Karpas-422 (cell line): ENCODE results near the gene CD180. TPM values are rescaled to one million over a fixed set of nuclear protein-coding genes. Genes with fewer than 3 reads are reported as not detected.
"Not testable (repeated sequence)": the region's sequence is repeated elsewhere in the genome, so short reads cannot be mapped to it uniquely, and the experiment has no call there.

Experiments used
- DNase-seq: peaks from one replicate; pipeline ENCODE4 v3.0.0-alpha.2; 2015
- H2AFZ ChIP-seq: fragments of 200-600 bp; sonication (generic); 2 replicates; pipeline ENCODE4 v1.6.1; 2014; ENCODE audit warnings: antibody characterized with exemption, low read length, mixed read lengths
- H3K27ac ChIP-seq: fragments of 200-600 bp; sonication (generic); 2 replicates; pipeline ENCODE4 v1.5.1; 2014; ENCODE audit warnings: mild to moderate bottlenecking, low read length, moderate library complexity
- H3K27me3 ChIP-seq: fragments of 200-600 bp; sonication (generic); 2 replicates; pipeline ENCODE4 v1.6.1; 2014; ENCODE audit warnings: low read length, mixed read lengths
- H3K36me3 ChIP-seq: fragments of 200-600 bp; sonication (generic); 2 replicates; pipeline ENCODE4 v1.6.1; 2014; ENCODE audit warnings: low read length, mixed read lengths; ENCODE audit not compliant: insufficient read depth
- H3K4me1 ChIP-seq: fragments of 200-600 bp; sonication (generic); 2 replicates; pipeline ENCODE4 v1.6.1; 2014; ENCODE audit warnings: mild to moderate bottlenecking, low read length, mixed read lengths
- H3K4me2 ChIP-seq: fragments of 200-600 bp; sonication (generic); 2 replicates; pipeline ENCODE4 v1.6.1; 2014; ENCODE audit warnings: low read length, low read depth, mild to moderate bottlenecking; ENCODE audit not compliant: poor library complexity, severe bottlenecking
- H3K4me3 ChIP-seq: fragments of 200-600 bp; sonication (generic); 2 replicates; pipeline ENCODE4 v1.5.1; 2014; ENCODE audit warnings: mild to moderate bottlenecking, antibody characterized with exemption, low read length, mixed read lengths
- H3K79me2 ChIP-seq: fragments of 200-600 bp; sonication (generic); 2 replicates; pipeline ENCODE4 v1.6.1; 2014; ENCODE audit warnings: mild to moderate bottlenecking, low read length, mixed read lengths
- H3K9ac ChIP-seq: fragments of 200-600 bp; sonication (generic); 2 replicates; pipeline ENCODE4 v1.6.0; 2014; ENCODE audit warnings: low read length
- H3K9me2 ChIP-seq: fragments of 200-600 bp; sonication (generic), shearing (Covaris generic); replicated peaks from 2 replicates; pipeline ENCODE4 v1.6.0; 2014; ENCODE audit warnings: mild to moderate bottlenecking, low read length, moderate library complexity; ENCODE audit not compliant: insufficient read depth
- H3K9me3 ChIP-seq: fragments of 300-700, 200-600 bp; sonication (generic); 2 replicates; pipeline ENCODE4 v1.6.1; 2014; ENCODE audit warnings: low read length, mixed read lengths
- H4K20me1 ChIP-seq: fragments of 200-600 bp; sonication (generic); 2 replicates; pipeline ENCODE4 v1.6.1; 2014; ENCODE audit warnings: mild to moderate bottlenecking, antibody characterized with exemption, low read length, low read depth; ENCODE audit not compliant: insufficient read depth
- total RNA-seq: library from RNA; depleted of rRNA; stranded (reverse); fragments of >200 nt; shearing (Covaris generic); gene quantifications from 2 replicates; pipeline ENCODE4 v1.2.3, GENCODE V29; 2014; ENCODE audit warnings: low replicate concordance

CD180 gene
- total RNA-seq, 1 experiment from 2014 or later, result 90.7 TPM

- Histone ChIP-seq H2AFZ (no peak overlapping the region), H3K4me2 (no peak overlapping the region), H3K9me2 (no peaks in the 10 kb centered on the region), H3K4me3 (no peak overlapping the region), H3K27ac (no peak overlapping the region), H3K9me3 (no peaks in the 10 kb centered on the region; the same call in 1 of the 2 replicates), H3K9ac (no peak overlapping the region), H3K36me3 (peaks cover 74% of the 10 kb centered on the region), H3K27me3 (no peaks in the 10 kb centered on the region), H4K20me1 (no peaks in the 10 kb centered on the region), H3K79me2 (peaks cover 49% of the 10 kb centered on the region), H3K4me1 (peaks cover 29% of the 10 kb centered on the region)
- no peak for DNase-seq
These were observed 16.8 kb downstream of the CD180 start for GRCh38 chr5:67179697-67180361.

- Histone ChIP-seq H3K4me3 (no peak overlapping the region), H2AFZ (no peak overlapping the region), H3K36me3 (peaks cover 68% of the 10 kb centered on the region), H3K4me1 (peaks cover 27% of the 10 kb centered on the region), H3K4me2 (no peak overlapping the region), H3K9me2 (no peaks in the 10 kb centered on the region), H3K79me2 (peaks cover 42% of the 10 kb centered on the region), H3K9ac (no peak overlapping the region), H3K27ac (no peak overlapping the region), H3K9me3 (no peaks in the 10 kb centered on the region; the same call in 1 of the 2 replicates), H4K20me1 (no peaks in the 10 kb centered on the region), H3K27me3 (no peaks in the 10 kb centered on the region)
- no peak for DNase-seq
These were observed 17.6 kb downstream of the CD180 start for GRCh38 chr5:67178966-67179365.

GRCh38 chr5:67178085-67178484, 18.5 kb downstream of the CD180 start:
- Histone ChIP-seq H3K4me3 (no peak overlapping the region), H3K27ac (no peak overlapping the region), H2AFZ (no peak overlapping the region), H3K4me1 (peaks cover 18% of the 10 kb centered on the region), H3K9me3 (no peaks in the 10 kb centered on the region; the same call in 1 of the 2 replicates), H3K9me2 (no peaks in the 10 kb centered on the region), H3K27me3 (no peaks in the 10 kb centered on the region), H4K20me1 (no peaks in the 10 kb centered on the region), H3K4me2 (no peak overlapping the region), H3K36me3 (peaks cover 59% of the 10 kb centered on the region), H3K9ac (no peak overlapping the region), H3K79me2 (peaks cover 33% of the 10 kb centered on the region)
- no peak for DNase-seq

GRCh38 chr5:67176936-67177335, 19.7 kb downstream of the CD180 start:
- H3K36me3 ChIP-seq, result peaks cover 47% of the 10 kb centered on the region
- peaks cover 6% of the 10 kb centered on the region for H3K4me1 ChIP-seq
- H3K27me3 ChIP-seq, result no peaks in the 10 kb centered on the region
- H3K4me2 ChIP-seq, result no peak overlapping the region
- no peaks in the 10 kb centered on the region for H4K20me1 ChIP-seq
- DNase-seq, result peak; percentile 58
- no peak overlapping the region for H3K4me3 ChIP-seq
- H3K9me2 ChIP-seq, result no peaks in the 10 kb centered on the region
- peaks cover 21% of the 10 kb centered on the region for H3K79me2 ChIP-seq
- no peak overlapping the region for H2AFZ ChIP-seq
- no peak overlapping the region for H3K9ac ChIP-seq
- H3K9me3 ChIP-seq, result no peaks in the 10 kb centered on the region; the same call in 1 of the 2 replicates
- peak overlapping the region; percentile 42 for H3K27ac ChIP-seq

GRCh38 chr5:67173959-67174358, 22.6 kb downstream of the CD180 start:
- H2AFZ ChIP-seq, result no peak overlapping the region
- no peak for DNase-seq
- H3K4me2 ChIP-seq, result no peak overlapping the region
- H3K9me3 ChIP-seq, result no peaks in the 10 kb centered on the region; the same call in 1 of the 2 replicates
- H3K27ac ChIP-seq, result no peak overlapping the region
- no peaks in the 10 kb centered on the region for H3K27me3 ChIP-seq
- H4K20me1 ChIP-seq, result no peaks in the 10 kb centered on the region
- H3K4me3 ChIP-seq, result no peak overlapping the region
- H3K9me2 ChIP-seq, result no peaks in the 10 kb centered on the region
- peaks cover 20% of the 10 kb centered on the region for H3K36me3 ChIP-seq
- no peak overlapping the region for H3K9ac ChIP-seq
- H3K4me1 ChIP-seq, result no peaks in the 10 kb centered on the region
- H3K79me2 ChIP-seq, result no peaks in the 10 kb centered on the region

GRCh38 chr5:67173351-67173750, 23.2 kb downstream of the CD180 start:
- not testable (repeated sequence) for DNase-seq, H3K9ac ChIP-seq, H3K4me3 ChIP-seq, H2AFZ ChIP-seq, H3K4me1 ChIP-seq, H3K79me2 ChIP-seq, H3K9me3 ChIP-seq, H4K20me1 ChIP-seq, H3K4me2 ChIP-seq, H3K9me2 ChIP-seq, H3K27ac ChIP-seq, H3K27me3 ChIP-seq
- peaks cover 13% of the 10 kb centered on the region for H3K36me3 ChIP-seq

- H3K9me3 ChIP-seq, result no peaks in the 10 kb centered on the region
- no peak overlapping the region for H3K9ac ChIP-seq
- H4K20me1 ChIP-seq, result no peaks in the 10 kb centered on the region
- no peak for DNase-seq
- H3K79me2 ChIP-seq, result no peaks in the 10 kb centered on the region
- no peaks in the 10 kb centered on the region for H3K36me3 ChIP-seq
- no peaks in the 10 kb centered on the region for H3K9me2 ChIP-seq
- H3K27me3 ChIP-seq, result no peaks in the 10 kb centered on the region
- no peak overlapping the region for H3K4me3 ChIP-seq
- H2AFZ ChIP-seq, result no peak overlapping the region
- no peak overlapping the region for H3K27ac ChIP-seq
- H3K4me2 ChIP-seq, result no peak overlapping the region
- peaks cover 17% of the 10 kb centered on the region for H3K4me1 ChIP-seq
These were observed 25.8 kb downstream of the CD180 start for GRCh38 chr5:67170767-67171166.

GRCh38 chr5:67168069-67168468, 28.5 kb downstream of the CD180 start:
- peaks cover 24% of the 10 kb centered on the region for H3K4me1 ChIP-seq

More at GRCh38 chr5:67168069-67168468, 28.5 kb downstream of the CD180 start:
- Histone ChIP-seq H3K79me2 (no peaks in the 10 kb centered on the region), H3K27me3 (no peaks in the 10 kb centered on the region), H4K20me1 (no peaks in the 10 kb centered on the region), H3K4me2 (no peak overlapping the region), H3K36me3 (no peaks in the 10 kb centered on the region), H3K9me3 (no peaks in the 10 kb centered on the region), H3K4me3 (no peak overlapping the region), H2AFZ (no peak overlapping the region), H3K9ac (no peak overlapping the region), H3K27ac (peak overlapping the region; percentile 1; the same call in 1 of the 2 replicates), H3K9me2 (no peaks in the 10 kb centered on the region)
- DNase-seq, result no peak
